Mammary epithelial cell (primary cell): ENCODE measurements around the gene SUN3.

Experiments
- CTCF ChIP-seq, 2 donors: IDR thresholded peaks in 1 of 2; conservative IDR thresholded peaks in 1 of 2; 2 replicates each; pipeline ENCODE4 v1.5.1; 2011 to 2012; ENCODE audit warnings: inconsistent platforms in 2 of 2, low read length in 2 of 2, mild to moderate bottlenecking in 2 of 2, control low read depth in 1 of 2, low read depth in 1 of 2; ENCODE audit not compliant: insufficient read depth in 1 of 2; ENCODE audit errors: extremely low read depth in 1 of 2
- EZH2 ChIP-seq: IDR thresholded peaks from 2 replicates; pipeline ENCODE4 v1.6.1; 2012; ENCODE audit warnings: low read length, inconsistent platforms, borderline replicate concordance

- TF ChIP-seq CTCF (conservative IDR thresholded peaks at IDR 0.05 in 1 of 2, IDR thresholded peaks at IDR 0.05 in 1 of 2; ENCODE audit: extremely low read depth in 1 of 2, insufficient read depth in 1 of 2, low read depth in 1 of 2, low read length in 2 of 2) (no peak), EZH2 (no peak)
Observed at GRCh38 chr7:47950714-47951113, 78.2 kb downstream of the SUN3 start.
